ENCODE measurements around the gene CLSTN2. TPM values are rescaled to one million over a fixed set of nuclear protein-coding genes. Genes with fewer than 3 reads are reported as not detected.

Gene CLSTN2
- polyA plus RNA-seq, 1 experiment: 0.04 TPM

GRCh38 chr3:140198242-140198641, 263.3 kb downstream of the CLSTN2 start:
- no peaks in the 10 kb centered on the region for H3K9me3 ChIP-seq (ENCODE audit: control insufficient read depth, insufficient read depth, low read length)
- no peak overlapping the region for H3K27ac ChIP-seq (ENCODE audit: low read depth, low read length)
- DNase-seq (ENCODE audit: low read depth, low spot score): no peak
- H3K4me3 ChIP-seq (ENCODE audit: low read depth, low read length): no peak overlapping the region
- no peaks in the 10 kb centered on the region for H3K27me3 ChIP-seq (ENCODE audit: control insufficient read depth, insufficient read depth, low read length)
- ChIA-PET POLR2A (no interaction called here), CTCF (no interaction called here)
- no peak for TF ChIP-seq CTCF (IDR thresholded peaks at IDR 0.05; ENCODE audit: low read depth, low read length)

DNA sequence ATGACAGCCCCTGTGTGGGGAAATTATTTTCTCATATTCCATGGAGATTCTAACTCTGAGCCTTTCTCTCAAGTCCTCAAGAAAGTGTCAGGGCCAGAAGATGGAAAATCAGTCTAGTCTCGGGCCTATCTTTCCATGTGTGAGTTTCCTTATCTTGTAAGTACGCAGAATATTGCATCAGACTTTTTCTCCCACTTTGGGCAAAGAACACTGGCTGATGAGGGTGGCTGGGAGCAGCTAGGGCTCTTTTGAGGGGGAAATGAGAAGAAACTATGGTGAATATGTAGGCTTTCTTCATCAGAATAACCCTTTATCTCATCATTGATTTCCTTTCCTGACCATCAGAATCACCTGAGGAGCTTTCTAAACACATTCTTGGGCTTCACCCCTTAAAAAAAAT, 264.0 kb downstream of the CLSTN2 start:
- no peaks in the 10 kb centered on the region for H3K9me3 ChIP-seq (ENCODE audit: control insufficient read depth, insufficient read depth, low read length)
- no peak for TF ChIP-seq CTCF (IDR thresholded peaks at IDR 0.05; ENCODE audit: low read depth, low read length)
- no peaks in the 10 kb centered on the region for H3K27me3 ChIP-seq (ENCODE audit: control insufficient read depth, insufficient read depth, low read length)
- ChIA-PET POLR2A (no interaction called here), CTCF (no interaction called here)
- H3K27ac ChIP-seq (ENCODE audit: low read depth, low read length): no peak overlapping the region
- H3K4me3 ChIP-seq (ENCODE audit: low read depth, low read length): no peak overlapping the region
- no peak for DNase-seq (ENCODE audit: low read depth, low spot score)

- no peaks in the 10 kb centered on the region for H3K27me3 ChIP-seq (ENCODE audit: control insufficient read depth, insufficient read depth, low read length)
- no peaks in the 10 kb centered on the region for H3K9me3 ChIP-seq (ENCODE audit: control insufficient read depth, insufficient read depth, low read length)
- H3K4me3 ChIP-seq (ENCODE audit: low read depth, low read length): no peak overlapping the region
- no peak overlapping the region for H3K27ac ChIP-seq (ENCODE audit: low read depth, low read length)
- CTCF ChIA-PET: no interaction called here
- TF ChIP-seq CTCF (IDR thresholded peaks at IDR 0.05; ENCODE audit: low read depth, low read length): no peak
- POLR2A ChIA-PET: no interaction called here
- DNase-seq (ENCODE audit: low read depth, low spot score): no peak
These were observed 264.8 kb downstream of the CLSTN2 start for GRCh38 chr3:140199743-140200142.

DNA sequence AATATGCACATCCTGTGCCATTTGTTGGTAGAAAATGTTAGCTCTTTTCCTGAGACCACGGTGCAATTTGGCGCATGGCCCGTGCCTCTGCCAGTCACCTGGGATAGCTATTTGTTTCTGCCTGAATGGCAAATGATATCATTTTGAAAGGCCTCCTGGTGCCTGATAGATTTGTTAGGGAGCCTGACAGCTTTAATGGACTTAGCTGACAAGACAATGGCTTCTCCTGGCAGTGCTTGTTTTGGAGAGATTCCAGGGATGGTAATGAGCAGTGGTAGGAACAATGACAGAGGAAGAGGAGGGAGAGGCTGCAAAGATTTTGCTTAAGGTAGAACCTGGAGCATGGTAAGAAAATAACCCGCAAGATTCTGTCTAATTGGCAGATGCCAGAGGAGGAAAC, 268.5 kb downstream of the CLSTN2 start:
- Histone ChIP-seq H3K27ac (ENCODE audit: low read depth, low read length) (no peak overlapping the region), H3K9me3 (ENCODE audit: control insufficient read depth, insufficient read depth, low read length) (no peaks in the 10 kb centered on the region), H3K4me3 (ENCODE audit: low read depth, low read length) (no peak overlapping the region), H3K27me3 (ENCODE audit: control insufficient read depth, insufficient read depth, low read length) (no peaks in the 10 kb centered on the region)
- DNase-seq (ENCODE audit: low read depth, low spot score): no peak
- no peak for TF ChIP-seq CTCF (IDR thresholded peaks at IDR 0.05; ENCODE audit: low read depth, low read length)
- ChIA-PET CTCF (no interaction called here), POLR2A (no interaction called here)

GRCh38 chr3:140204271-140204984, 269.4 kb downstream of the CLSTN2 start:
- no peak for DNase-seq (ENCODE audit: low read depth, low spot score)
- no peak overlapping the region for H3K27ac ChIP-seq (ENCODE audit: low read depth, low read length)
- no peak for TF ChIP-seq CTCF (IDR thresholded peaks at IDR 0.05; ENCODE audit: low read depth, low read length)
- ChIA-PET POLR2A (no interaction called here), CTCF (no interaction called here)
- no peaks in the 10 kb centered on the region for H3K9me3 ChIP-seq (ENCODE audit: control insufficient read depth, insufficient read depth, low read length)
- no peak overlapping the region for H3K4me3 ChIP-seq (ENCODE audit: low read depth, low read length)
- no peaks in the 10 kb centered on the region for H3K27me3 ChIP-seq (ENCODE audit: control insufficient read depth, insufficient read depth, low read length)
